HG02852 (cell line): Measurements from ENCODE around the gene PIK3R4.

Experiments used
- ATAC-seq: cut with Tn5 transposase; IDR thresholded peaks from one replicate; pipeline ENCODE4 v1.9.1; 2021; ENCODE audit warnings: mild to moderate bottlenecking, moderate library complexity; ENCODE audit not compliant: unreplicated experiment

Gene PIK3R4

GRCh38 chr3:130644628-130645253 lies 101.9 kb downstream of the PIK3R4 start:
- ATAC-seq: no peak

- no peak for ATAC-seq
These were observed 106.6 kb downstream of the PIK3R4 start for GRCh38 chr3:130640027-130640426.

DNA sequence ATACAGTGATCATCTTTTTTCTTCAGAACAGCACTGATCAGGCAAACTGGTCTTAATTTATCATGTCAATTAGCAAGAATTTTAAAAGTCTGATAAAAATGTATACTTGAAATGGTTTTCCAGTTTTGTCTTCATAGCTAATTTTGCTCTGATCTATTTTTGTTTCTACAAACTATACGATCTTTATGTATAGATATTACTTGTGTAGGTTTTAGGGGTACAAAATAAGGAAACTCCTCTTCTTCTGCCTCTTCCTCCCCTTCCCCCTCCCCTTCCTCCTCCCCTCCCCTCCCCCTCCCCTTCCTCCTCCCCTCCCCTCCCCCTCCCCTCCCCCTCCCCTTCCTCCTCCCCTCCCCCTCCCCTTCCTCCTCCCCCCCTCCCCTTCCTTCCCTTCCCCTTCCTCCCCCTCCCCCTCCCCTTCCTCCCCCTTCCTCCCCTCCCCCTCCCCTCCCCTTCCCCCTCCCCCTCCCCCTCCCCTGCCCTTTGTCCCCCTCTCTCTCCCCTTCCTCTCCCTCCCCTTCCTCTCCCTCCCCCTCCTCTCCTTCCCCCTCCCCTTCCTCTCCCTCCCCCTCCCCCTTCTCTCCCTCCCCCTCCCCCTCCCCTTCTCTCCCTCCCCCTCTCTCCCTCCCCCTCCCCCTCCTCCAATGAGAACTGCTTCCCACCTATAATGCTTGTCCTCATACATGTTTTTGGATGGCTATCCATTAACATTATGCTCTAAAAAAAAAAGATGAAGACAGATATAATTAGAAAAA lies 110.0 kb downstream of the PIK3R4 start:
- no peak for ATAC-seq

DNA sequence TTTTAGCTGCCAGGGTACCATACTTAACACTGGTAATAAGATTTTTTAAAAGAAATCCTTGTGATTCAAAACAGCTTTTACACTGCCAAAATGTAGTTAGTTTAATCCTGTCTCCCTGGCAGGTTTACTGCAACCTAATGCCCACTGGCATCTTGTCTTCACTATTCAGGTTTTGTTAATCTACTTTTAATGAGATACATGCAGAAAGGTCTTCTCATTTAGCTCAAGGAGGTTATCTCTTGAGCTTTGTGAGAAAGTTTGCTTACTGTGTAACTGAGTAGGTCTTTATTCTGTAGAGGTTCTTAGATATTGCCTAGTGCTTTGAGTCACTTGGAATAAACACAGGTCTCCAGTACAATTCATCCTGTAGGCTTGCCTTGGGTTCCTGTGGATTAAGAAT lies 110.7 kb downstream of the PIK3R4 start:
- no peak for ATAC-seq

DNA sequence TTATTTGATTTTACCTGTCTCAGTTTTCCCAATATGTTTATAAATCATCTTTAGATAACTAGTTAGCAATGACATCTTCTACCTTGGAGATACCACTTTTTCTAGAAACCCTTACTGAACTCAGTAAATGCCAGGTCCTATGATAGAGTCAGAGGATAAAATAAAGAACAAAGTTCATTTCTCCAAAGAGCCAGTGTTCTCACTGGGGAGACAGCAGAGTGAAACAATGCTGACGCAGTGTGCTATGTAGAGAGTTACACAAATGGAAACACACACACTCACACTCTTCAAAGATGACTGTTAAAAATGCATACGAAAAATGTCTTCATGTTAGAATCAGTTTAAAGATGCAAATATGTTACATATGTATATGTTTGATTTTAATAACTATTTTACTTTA lies 111.3 kb downstream of the PIK3R4 start:
- no peak for ATAC-seq
